CD4-positive, alpha-beta memory T cell (primary cell): ENCODE data around the gene SLC35F3. TPM values are rescaled to one million over a fixed set of nuclear protein-coding genes. Genes with fewer than 3 reads are reported as not detected.
"Not testable (repeated sequence)": the region's sequence is repeated elsewhere in the genome, so short reads cannot be mapped to it uniquely, and the experiment has no call there.

Source experiments
- CTCF ChIA-PET: fragments of 350-600 bp; sonication (Branson Sonifier 250); formaldehyde crosslinking; loops from one replicate; lab custom pipeline; 2021; ENCODE audit warnings: inconsistent platforms; ENCODE audit not compliant: partially characterized antibody; lab: Charles Lee
- POLR2A ChIA-PET: fragments of 350-600 bp; sonication (Branson Sonifier 250); formaldehyde crosslinking; loops from one replicate; lab custom pipeline; 2021; ENCODE audit not compliant: partially characterized antibody; lab: Charles Lee
- DNase-seq, 5 donors: peaks; one replicate each; pipeline versions ENCODE4 v3.0.0 to v3.0.0-alpha.2; 2020 to 2022; ENCODE audit warnings: mixed read lengths in 1 of 5
- H3K27ac ChIP-seq: one replicate; pipeline ENCODE4 v1.7.0; 2013; ENCODE audit warnings: low read depth, low read length
- H3K27me3 ChIP-seq: 2 replicates; pipeline ENCODE4 v1.7.0; 2013; ENCODE audit warnings: mild to moderate bottlenecking, low read length, moderate library complexity; ENCODE audit not compliant: insufficient read depth
- H3K36me3 ChIP-seq: 2 replicates; pipeline ENCODE4 v1.7.0; 2013; ENCODE audit warnings: mild to moderate bottlenecking, low read length, moderate library complexity; ENCODE audit not compliant: insufficient read depth
- H3K4me1 ChIP-seq: 2 replicates; pipeline ENCODE4 v1.7.0; 2013; ENCODE audit warnings: mild to moderate bottlenecking, low read length, moderate library complexity; ENCODE audit not compliant: insufficient read depth
- H3K4me3 ChIP-seq, 2 donors: one replicate each; pipeline ENCODE4 v1.7.0; 2013; ENCODE audit warnings: low read length in 2 of 2, mild to moderate bottlenecking in 1 of 2
- H3K9me3 ChIP-seq, 2 donors: one replicate each; pipeline ENCODE4 v1.7.0; 2013; ENCODE audit warnings: low read length in 2 of 2, control low read depth in 1 of 2; ENCODE audit not compliant: control insufficient read depth in 1 of 2
- H3K27ac Mint-ChIP-seq, 7 donors: one replicate each; pipeline ENCODE4 v1.8.0; 2020 to 2021; ENCODE audit warnings: mixed read lengths in 7 of 7, mild to moderate bottlenecking in 6 of 7, inconsistent platforms in 3 of 7, moderate library complexity in 3 of 7
- H3K27me3 Mint-ChIP-seq, 2 donors: one replicate each; pipeline ENCODE4 v1.8.0; 2020 to 2021; ENCODE audit warnings: mixed read lengths in 2 of 2
- H3K36me3 Mint-ChIP-seq, 2 donors: one replicate each; pipeline ENCODE4 v1.8.0; 2020 to 2021; ENCODE audit warnings: mixed read lengths in 2 of 2, inconsistent platforms in 1 of 2, mild to moderate bottlenecking in 1 of 2
- H3K4me1 Mint-ChIP-seq, 4 donors: one replicate each; pipeline ENCODE4 v1.8.0; 2020 to 2021; ENCODE audit warnings: mixed read lengths in 4 of 4, mild to moderate bottlenecking in 1 of 4
- H3K4me3 Mint-ChIP-seq, 8 donors: one replicate each; pipeline ENCODE4 v1.8.0; 2020 to 2021; ENCODE audit warnings: mixed read lengths in 8 of 8, mild to moderate bottlenecking in 7 of 8, moderate library complexity in 6 of 8, inconsistent platforms in 3 of 8
- H3K9me3 Mint-ChIP-seq, 8 donors: one replicate each; pipeline ENCODE4 v1.8.0; 2020 to 2021; ENCODE audit warnings: mixed read lengths in 8 of 8, mild to moderate bottlenecking in 5 of 8, inconsistent platforms in 3 of 8, moderate library complexity in 1 of 8
- intact Hi-C: fragments of 100-400 bp; cut with micrococcal nuclease; formaldehyde crosslinking; loops from one replicate; pipeline ENCODE4 v1.15.1; 2023
- polyA plus RNA-seq, 2 donors: library from polyadenylated mRNA; unstranded; fragments of 300-500 nt; fragmentation: Illumina TruSeq; gene quantifications; one replicate each; pipeline ENCODE4 v1.2.3, GENCODE V29; 2021
- total RNA-seq, 2 experiments: library from RNA; stranded (reverse); gene quantifications; one replicate each; pipeline ENCODE4 v1.2.3, GENCODE V29; 2021

The SLC35F3 gene
- total and polyA plus RNA-seq, 4 experiments from 2014 or later = 0.12 to 0.84 TPM; not detected in 2

DNA sequence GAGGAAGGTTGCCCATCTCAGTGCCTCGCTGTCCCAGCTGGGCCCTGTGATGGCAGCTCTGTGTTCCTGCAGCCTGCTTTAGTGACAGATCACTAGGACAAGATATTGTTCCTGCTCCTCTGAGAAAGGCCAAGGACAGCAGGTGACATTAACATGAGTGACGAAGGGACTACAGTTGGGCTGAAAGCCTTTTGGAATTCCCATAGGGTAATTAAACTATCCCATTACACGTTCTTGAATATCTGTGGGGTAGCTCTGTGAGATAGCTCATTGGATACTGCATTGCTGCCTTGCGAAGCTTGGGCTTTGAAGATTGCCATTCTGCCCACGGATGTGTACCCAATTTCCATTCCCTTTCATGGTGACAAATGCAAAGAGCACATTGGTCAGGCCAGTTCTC, 390.6 kb downstream of the SLC35F3 start:
- peaks cover 2 to 14% of the 10 kb centered on the region in 2 donors for H3K27me3 Mint-ChIP-seq
- CTCF ChIA-PET = interaction anchor here (1.2 to 4.2 kb wide), 2 partner anchors 14 to 17 kb away, joined by 3 to 19 read pairs; no protein-coding TSS in a partner anchor
- H3K27ac ChIP-seq = no peak overlapping the region

GRCh38 chr1:234295626-234296025, 391.1 kb downstream of the SLC35F3 start:
- no peaks in the 10 kb centered on the region for H3K4me1 Mint-ChIP-seq
- Histone ChIP-seq H3K9me3 (no peaks in the 10 kb centered on the region), H3K36me3 (no peaks in the 10 kb centered on the region), H3K27me3 (no peaks in the 10 kb centered on the region), H3K27ac (no peak overlapping the region), H3K4me3 (no peak overlapping the region), H3K4me1 (no peaks in the 10 kb centered on the region)
- intact Hi-C loops = no loop called here
- CTCF ChIA-PET = interaction anchor here (4.2 kb wide), 1 partner anchor 14 kb away, joined by 19 read pairs; no protein-coding TSS in a partner anchor
- H3K4me3 Mint-ChIP-seq = no peak overlapping the region
- peaks cover 2 to 14% of the 10 kb centered on the region in 2 donors for H3K27me3 Mint-ChIP-seq
- H3K36me3 Mint-ChIP-seq = no peaks in the 10 kb centered on the region
- DNase-seq = no peak
- no peak overlapping the region for H3K27ac Mint-ChIP-seq
- H3K9me3 Mint-ChIP-seq = peaks cover 0 to 6% (median 1%) of the 10 kb centered on the region in 8 donors
- POLR2A ChIA-PET = interaction anchor here (0.6 kb wide), 1 partner anchor 1026 kb away, joined by 3 read pairs; no protein-coding TSS in a partner anchor

More for the DNA sequence above, 390.6 kb downstream of the SLC35F3 start:
- Mint-ChIP-seq H3K27ac (no peak overlapping the region), H3K4me3 (no peak overlapping the region), H3K4me1 (no peaks in the 10 kb centered on the region), H3K9me3 (peaks cover 0 to 10% (median 2%) of the 10 kb centered on the region in 8 donors), H3K36me3 (peaks cover 0 to under 1% of the 10 kb centered on the region in 2 donors)
- H3K4me3 ChIP-seq = no peak overlapping the region
- DNase-seq = no peak
- intact Hi-C loops = no loop called here
- no peaks in the 10 kb centered on the region for H3K4me1 ChIP-seq
- POLR2A ChIA-PET = interaction anchor here (0.6 kb wide), 1 partner anchor 1025 kb away, joined by 3 read pairs; no protein-coding TSS in a partner anchor
- H3K9me3 ChIP-seq = no peaks in the 10 kb centered on the region
- no peaks in the 10 kb centered on the region for H3K27me3 ChIP-seq
- H3K36me3 ChIP-seq = no peaks in the 10 kb centered on the region

- ChIA-PET CTCF (interaction anchor here (4.2 kb wide), 1 partner anchor 13 kb away, joined by 19 read pairs; no protein-coding TSS in a partner anchor), POLR2A (no interaction called here)
- H3K27me3 ChIP-seq = no peaks in the 10 kb centered on the region
- Mint-ChIP-seq H3K27ac (no peak overlapping the region), H3K27me3 (peaks cover 2 to 11% of the 10 kb centered on the region in 2 donors), H3K4me3 (no peak overlapping the region), H3K36me3 (no peaks in the 10 kb centered on the region), H3K9me3 (peaks cover 0 to 3% (median 0%) of the 10 kb centered on the region in 8 donors), H3K4me1 (no peaks in the 10 kb centered on the region)
- H3K27ac ChIP-seq = no peak overlapping the region
- H3K9me3 ChIP-seq = no peaks in the 10 kb centered on the region
- H3K36me3 ChIP-seq = no peaks in the 10 kb centered on the region
- intact Hi-C loops = no loop called here
- no peaks in the 10 kb centered on the region for H3K4me1 ChIP-seq
- no peak for DNase-seq
- no peak overlapping the region for H3K4me3 ChIP-seq
Measured at GRCh38 chr1:234296496-234296895, 392.0 kb downstream of the SLC35F3 start.

GRCh38 chr1:234297668-234298067, 393.2 kb downstream of the SLC35F3 start:
- no peaks in the 10 kb centered on the region for H3K4me1 Mint-ChIP-seq
- H3K9me3 Mint-ChIP-seq = peaks cover 0 to 3% (median 0%) of the 10 kb centered on the region in 8 donors
- no peak overlapping the region for H3K4me3 ChIP-seq
- H3K9me3 ChIP-seq = no peaks in the 10 kb centered on the region
- H3K4me3 Mint-ChIP-seq = no peak overlapping the region
- CTCF ChIA-PET = interaction anchor here (1.4 kb wide), 1 partner anchor 13 kb away, joined by 3 read pairs; no protein-coding TSS in a partner anchor
- H3K4me1 ChIP-seq = no peaks in the 10 kb centered on the region
- H3K27ac ChIP-seq = no peak overlapping the region
- DNase-seq = no peak
- peaks cover 2 to 11% of the 10 kb centered on the region in 2 donors for H3K27me3 Mint-ChIP-seq
- intact Hi-C loops = no loop called here
- H3K27ac Mint-ChIP-seq = no peak overlapping the region
- H3K36me3 Mint-ChIP-seq = no peaks in the 10 kb centered on the region
- POLR2A ChIA-PET = no interaction called here
- no peaks in the 10 kb centered on the region for H3K27me3 ChIP-seq
- no peaks in the 10 kb centered on the region for H3K36me3 ChIP-seq

- H3K27ac Mint-ChIP-seq = no peak overlapping the region
- peaks cover 0 to 5% (median 0%) of the 10 kb centered on the region in 8 donors for H3K9me3 Mint-ChIP-seq
- Histone ChIP-seq H3K27me3 (no peaks in the 10 kb centered on the region), H3K4me1 (no peaks in the 10 kb centered on the region), H3K27ac (no peak overlapping the region), H3K36me3 (no peaks in the 10 kb centered on the region), H3K9me3 (no peaks in the 10 kb centered on the region), H3K4me3 (no peak overlapping the region)
- H3K27me3 Mint-ChIP-seq = peaks cover 2 to 5% of the 10 kb centered on the region in 2 donors
- no peaks in the 10 kb centered on the region for H3K36me3 Mint-ChIP-seq
- intact Hi-C loops = no loop called here
- H3K4me1 Mint-ChIP-seq = no peaks in the 10 kb centered on the region
- POLR2A ChIA-PET = no interaction called here
- no peak for DNase-seq
- H3K4me3 Mint-ChIP-seq = no peak overlapping the region
- CTCF ChIA-PET = interaction anchor here (2.4 kb wide), 1 partner anchor 10 kb away, joined by 24 read pairs; no protein-coding TSS in a partner anchor
Measured at GRCh38 chr1:234300096-234300495, 395.6 kb downstream of the SLC35F3 start.

GRCh38 chr1:234301663-234302062, 397.2 kb downstream of the SLC35F3 start:
- H3K4me3 ChIP-seq, H3K9me3 Mint-ChIP-seq, H3K27me3 Mint-ChIP-seq, H3K4me1 Mint-ChIP-seq, H3K9me3 ChIP-seq, DNase-seq, H3K36me3 Mint-ChIP-seq, POLR2A ChIA-PET, H3K36me3 ChIP-seq, H3K4me3 Mint-ChIP-seq, H3K27ac ChIP-seq, H3K4me1 ChIP-seq, intact Hi-C loops, H3K27me3 ChIP-seq, H3K27ac Mint-ChIP-seq: not testable (repeated sequence)
- CTCF ChIA-PET = interaction anchor here (2.4 kb wide), 1 partner anchor 8 kb away, joined by 24 read pairs; no protein-coding TSS in a partner anchor

GRCh38 chr1:234302354-234302962, 398.0 kb downstream of the SLC35F3 start:
- no peaks in the 10 kb centered on the region for H3K4me1 ChIP-seq
- H3K27me3 Mint-ChIP-seq = peaks cover under 1 to 2% of the 10 kb centered on the region in 2 donors
- no peak for DNase-seq
- peaks cover 0 to 5% (median 0%) of the 10 kb centered on the region in 8 donors for H3K9me3 Mint-ChIP-seq
- no peaks in the 10 kb centered on the region for H3K9me3 ChIP-seq
- H3K4me1 Mint-ChIP-seq = no peaks in the 10 kb centered on the region
- no peaks in the 10 kb centered on the region for H3K27me3 ChIP-seq
- no peak overlapping the region for H3K4me3 Mint-ChIP-seq
- ChIA-PET POLR2A (no interaction called here), CTCF (interaction anchor here (1.3 kb wide), 1 partner anchor 10 kb away, joined by 4 read pairs; no protein-coding TSS in a partner anchor)
- H3K36me3 Mint-ChIP-seq = no peaks in the 10 kb centered on the region
- no peak overlapping the region for H3K4me3 ChIP-seq
- no peak overlapping the region for H3K27ac ChIP-seq
- no peak overlapping the region for H3K27ac Mint-ChIP-seq
- H3K36me3 ChIP-seq = no peaks in the 10 kb centered on the region
- intact Hi-C loops = no loop called here
